Activated B cell treated with CpG ODN at 0.5 μM for 24 hours (primary cell): Measurements from ENCODE around the gene SLC16A2. TPM values are rescaled to one million over a fixed set of nuclear protein-coding genes. Genes with fewer than 3 reads are reported as not detected.

Experiments used
- ATAC-seq: fragments of 200-7000 bp; cut with Tn5 transposase; one replicate; pipeline ENCODE4 v1.10.0; 2021; ENCODE audit warnings: low read depth, mild to moderate bottlenecking, moderate library complexity
- CTCF ChIA-PET: fragments of 350-600 bp; sonication (Branson Sonifier 250); formaldehyde crosslinking; loops from one replicate; lab custom pipeline; 2021; ENCODE audit warnings: antibody characterized with exemption; lab: Charles Lee
- POLR2A ChIA-PET: fragments of 350-600 bp; sonication (Branson Sonifier 250); formaldehyde crosslinking; loops from one replicate; lab custom pipeline; 2021; ENCODE audit warnings: antibody characterized with exemption; lab: Charles Lee
- DNase-seq: peaks from one replicate; pipeline ENCODE4 v3.0.0; 2022
- H3K27ac Mint-ChIP-seq: one replicate; pipeline ENCODE4 v1.8.0; 2020; ENCODE audit warnings: mixed read lengths
- H3K27me3 Mint-ChIP-seq: one replicate; pipeline ENCODE4 v1.8.0; 2021; ENCODE audit warnings: mixed read lengths
- H3K36me3 Mint-ChIP-seq: one replicate; pipeline ENCODE4 v1.8.0; 2021; ENCODE audit warnings: low read depth, mixed read lengths
- H3K4me1 Mint-ChIP-seq: one replicate; pipeline ENCODE4 v1.8.0; 2021; ENCODE audit warnings: mixed read lengths
- H3K4me3 Mint-ChIP-seq: one replicate; pipeline ENCODE4 v1.8.0; 2020; ENCODE audit warnings: mild to moderate bottlenecking, mixed read lengths
- H3K9me3 Mint-ChIP-seq: one replicate; pipeline ENCODE4 v1.8.0; 2020; ENCODE audit warnings: mixed read lengths
- CTCF ChIP-seq: fragments of 200-600 bp; IDR thresholded peaks from one replicate; pipeline ENCODE4 v1.8.0; 2022; ENCODE audit warnings: antibody characterized with exemption, mild to moderate bottlenecking
- intact Hi-C: fragments of 100-400 bp; cut with micrococcal nuclease; formaldehyde crosslinking; loops from one replicate; pipeline ENCODE4 v1.15.1; 2024
- total RNA-seq: library from RNA; stranded (reverse); gene quantifications from 2 replicates; pipeline ENCODE4 v1.2.3, GENCODE V29; 2022

The SLC16A2 gene
- total RNA-seq: not detected in 2 replicates

GRCh38 chrX:74421036-74421739 lies at the start of gene SLC16A2:
Gene SLC16A2 (plus strand): TSS chrX:74421493. CDS start chrX:74421638, 145 bp downstream.
- Mint-ChIP-seq H3K36me3 (no peaks in the 10 kb centered on the region), H3K27ac (no peak within 1 kb of the TSS), H3K9me3 (no peaks in the 10 kb centered on the region), H3K27me3 (peaks cover 22% of the 10 kb centered on the region), H3K4me3 (peak within 1 kb of the TSS; percentile 80), H3K4me1 (peaks cover 15% of the 10 kb centered on the region)
- no peak for TF ChIP-seq CTCF
- peak; percentile 22 for DNase-seq
- peak; percentile 62 for ATAC-seq
- ChIA-PET POLR2A (no interaction called here), CTCF (no interaction called here)
- intact Hi-C loops: loop anchor here (5.0 kb wide), 2 partner anchors 116 to 191 kb away; partner anchors contain the start of gene RLIM

GRCh38 chrX:74372272-74372671 lies 49.0 kb upstream of the SLC16A2 start:
- POLR2A ChIA-PET: no interaction called here
- no peaks in the 10 kb centered on the region for H3K27me3 Mint-ChIP-seq
- H3K36me3 Mint-ChIP-seq: no peaks in the 10 kb centered on the region
- CTCF ChIA-PET: interaction anchor here (0.8 kb wide), 1 partner anchor 9 kb away, joined by 3 read pairs; no protein-coding TSS in a partner anchor
- no peak for TF ChIP-seq CTCF
- intact Hi-C loops: no loop called here
- ATAC-seq (no peak), DNase-seq (no peak)
- H3K27ac Mint-ChIP-seq: no peak overlapping the region
- H3K9me3 Mint-ChIP-seq: no peaks in the 10 kb centered on the region
- H3K4me3 Mint-ChIP-seq: no peak overlapping the region
- no peaks in the 10 kb centered on the region for H3K4me1 Mint-ChIP-seq

GRCh38 chrX:74377282-74377681 lies 44.0 kb upstream of the SLC16A2 start:
- Mint-ChIP-seq H3K27me3 (no peaks in the 10 kb centered on the region), H3K27ac (no peak overlapping the region), H3K9me3 (no peaks in the 10 kb centered on the region), H3K36me3 (no peaks in the 10 kb centered on the region), H3K4me3 (no peak overlapping the region), H3K4me1 (no peaks in the 10 kb centered on the region)
- intact Hi-C loops: no loop called here
- TF ChIP-seq CTCF: no peak
- CTCF ChIA-PET: no interaction called here
- ATAC-seq (no peak), DNase-seq (no peak)
- POLR2A ChIA-PET: no interaction called here

- no peak overlapping the region for H3K27ac Mint-ChIP-seq
These were observed 38.7 kb upstream of the SLC16A2 start for GRCh38 chrX:74382613-74383012.

More at GRCh38 chrX:74382613-74383012, 38.7 kb upstream of the SLC16A2 start:
- ChIA-PET POLR2A (no interaction called here), CTCF (interaction anchor here (1.2 to 1.4 kb wide), 2 partner anchors 12 to 151 kb away, joined by 3 read pairs; no protein-coding TSS in a partner anchor)
- no peak for TF ChIP-seq CTCF
- DNase-seq (peak; percentile 13), ATAC-seq (no peak)
- Mint-ChIP-seq H3K27me3 (peaks cover 3% of the 10 kb centered on the region), H3K4me1 (no peaks in the 10 kb centered on the region), H3K9me3 (no peaks in the 10 kb centered on the region), H3K4me3 (no peak overlapping the region), H3K36me3 (no peaks in the 10 kb centered on the region)
- intact Hi-C loops: loop anchor here (1.0 to 2.0 kb wide), 4 partner anchors 92 to 527 kb away; no protein-coding TSS in a partner anchor
